Astrocyte of the cerebellum (primary cell): ENCODE data around the gene S100A5.

ENCODE experiments used
- DNase-seq: peaks from one replicate; pipeline ENCODE4 v3.0.0-alpha.2; 2011; ENCODE audit warnings: low read depth
- H3K4me3 ChIP-seq: 2 replicates; pipeline ENCODE4 v1.5.1; 2011; ENCODE audit warnings: mild to moderate bottlenecking, low read depth, low read length, moderate library complexity
- in situ Hi-C: cut with HindIII; loops from 2 replicates; pipeline ENCODE4 v1.10.0; 2017; ENCODE audit warnings: low sequenced_read_pairs
- TF ChIP-seq, protein P1 (sequence below): IDR thresholded peaks from 2 replicates; pipeline ENCODE4 v1.5.1; 2012; ENCODE audit warnings: low read length, low read depth, moderate library complexity, mild to moderate bottlenecking; ENCODE audit errors: missing control alignments

Gene S100A5

DNA sequence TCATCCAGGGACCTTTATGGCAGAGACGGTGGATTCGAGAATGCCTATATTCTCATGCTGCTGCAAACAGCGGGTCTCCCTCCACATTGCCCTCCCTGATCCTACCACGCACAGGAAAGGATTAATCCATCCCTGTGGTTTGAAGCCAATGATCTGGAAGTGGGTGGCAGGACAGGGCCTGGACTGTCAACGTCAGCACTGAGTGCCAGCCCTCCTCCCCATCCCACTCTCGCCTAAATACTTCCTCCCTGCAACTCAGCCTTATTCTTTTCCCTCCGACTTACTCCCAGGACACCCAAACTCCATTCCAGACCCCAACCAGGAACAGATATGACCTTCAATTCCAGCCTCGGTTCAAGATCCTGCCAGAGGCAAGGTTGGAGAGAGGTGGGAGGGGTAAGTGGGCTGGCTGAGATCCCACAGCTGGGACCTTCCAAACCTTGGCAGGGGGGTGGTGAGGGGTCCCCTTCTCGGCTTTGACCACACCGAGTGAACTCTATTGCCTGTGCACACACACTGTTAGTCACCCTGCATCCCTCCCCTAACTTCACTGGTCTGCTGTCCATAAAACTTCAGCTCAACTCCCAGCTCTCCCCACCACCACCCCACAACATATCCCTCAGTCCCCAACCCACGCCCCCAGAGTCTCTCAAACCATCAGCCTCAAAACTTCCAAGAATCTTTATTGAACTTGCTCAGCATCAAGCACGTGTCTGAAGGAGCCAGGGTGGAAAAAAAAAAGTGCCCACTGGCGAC lies 2.4 kb upstream of the S100A5 start:
- H3K4me3 ChIP-seq, result no peak overlapping the region
- in situ Hi-C loops, result no loop called here
- DNase-seq, result no peak
- TF ChIP-seq, protein P1, sequence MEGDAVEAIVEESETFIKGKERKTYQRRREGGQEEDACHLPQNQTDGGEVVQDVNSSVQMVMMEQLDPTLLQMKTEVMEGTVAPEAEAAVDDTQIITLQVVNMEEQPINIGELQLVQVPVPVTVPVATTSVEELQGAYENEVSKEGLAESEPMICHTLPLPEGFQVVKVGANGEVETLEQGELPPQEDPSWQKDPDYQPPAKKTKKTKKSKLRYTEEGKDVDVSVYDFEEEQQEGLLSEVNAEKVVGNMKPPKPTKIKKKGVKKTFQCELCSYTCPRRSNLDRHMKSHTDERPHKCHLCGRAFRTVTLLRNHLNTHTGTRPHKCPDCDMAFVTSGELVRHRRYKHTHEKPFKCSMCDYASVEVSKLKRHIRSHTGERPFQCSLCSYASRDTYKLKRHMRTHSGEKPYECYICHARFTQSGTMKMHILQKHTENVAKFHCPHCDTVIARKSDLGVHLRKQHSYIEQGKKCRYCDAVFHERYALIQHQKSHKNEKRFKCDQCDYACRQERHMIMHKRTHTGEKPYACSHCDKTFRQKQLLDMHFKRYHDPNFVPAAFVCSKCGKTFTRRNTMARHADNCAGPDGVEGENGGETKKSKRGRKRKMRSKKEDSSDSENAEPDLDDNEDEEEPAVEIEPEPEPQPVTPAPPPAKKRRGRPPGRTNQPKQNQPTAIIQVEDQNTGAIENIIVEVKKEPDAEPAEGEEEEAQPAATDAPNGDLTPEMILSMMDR, result no peak

DNA sequence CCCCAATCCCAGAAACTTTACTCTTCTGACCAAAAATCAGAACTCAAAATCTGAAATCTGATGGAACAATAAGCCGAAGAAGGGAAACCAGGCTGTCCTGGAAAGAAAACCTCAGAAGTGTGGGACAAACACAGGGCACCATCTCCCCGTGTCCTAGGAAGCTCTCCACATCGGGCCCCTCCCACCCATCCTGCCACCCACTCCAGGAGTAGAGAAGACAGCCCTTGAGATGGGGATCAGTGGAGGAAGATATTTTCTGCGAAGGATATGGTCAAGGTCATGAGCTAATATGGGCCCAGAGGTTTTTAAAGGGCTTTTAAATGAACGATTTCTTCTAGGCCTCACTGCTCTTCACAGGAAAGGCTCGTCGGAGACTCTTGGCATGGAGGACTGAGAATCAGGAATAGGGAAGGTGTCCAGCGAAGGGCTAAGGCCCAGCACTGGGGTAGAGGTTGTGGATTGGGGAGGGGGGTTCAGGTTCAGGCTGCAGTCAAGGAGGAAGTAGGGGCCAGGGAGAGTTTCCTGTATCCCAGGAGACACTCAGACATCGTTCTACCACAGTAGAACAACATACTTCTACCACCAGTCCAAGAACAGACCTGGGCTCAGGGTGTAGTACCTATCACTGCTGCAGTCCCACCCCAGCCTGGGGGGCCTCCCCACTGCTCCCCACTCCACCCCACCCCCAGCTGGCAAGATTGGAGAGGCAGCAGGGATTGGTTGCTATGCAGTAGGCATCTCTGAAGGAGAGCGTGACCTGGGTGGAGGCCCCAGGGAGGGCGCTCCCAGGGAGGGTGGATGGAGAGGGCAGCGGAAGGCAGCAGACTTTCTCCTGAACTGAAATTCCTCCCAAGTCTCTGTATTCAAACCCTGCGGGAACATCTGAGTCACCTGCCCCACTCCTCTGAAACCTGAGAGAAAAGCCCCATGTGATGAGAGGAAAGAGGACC lies 1.2 kb upstream of the S100A5 start:
- H3K4me3 ChIP-seq, result no peak overlapping the region
- TF ChIP-seq, protein P1, result no peak
- DNase-seq, result no peak
- in situ Hi-C loops, result no loop called here

DNA sequence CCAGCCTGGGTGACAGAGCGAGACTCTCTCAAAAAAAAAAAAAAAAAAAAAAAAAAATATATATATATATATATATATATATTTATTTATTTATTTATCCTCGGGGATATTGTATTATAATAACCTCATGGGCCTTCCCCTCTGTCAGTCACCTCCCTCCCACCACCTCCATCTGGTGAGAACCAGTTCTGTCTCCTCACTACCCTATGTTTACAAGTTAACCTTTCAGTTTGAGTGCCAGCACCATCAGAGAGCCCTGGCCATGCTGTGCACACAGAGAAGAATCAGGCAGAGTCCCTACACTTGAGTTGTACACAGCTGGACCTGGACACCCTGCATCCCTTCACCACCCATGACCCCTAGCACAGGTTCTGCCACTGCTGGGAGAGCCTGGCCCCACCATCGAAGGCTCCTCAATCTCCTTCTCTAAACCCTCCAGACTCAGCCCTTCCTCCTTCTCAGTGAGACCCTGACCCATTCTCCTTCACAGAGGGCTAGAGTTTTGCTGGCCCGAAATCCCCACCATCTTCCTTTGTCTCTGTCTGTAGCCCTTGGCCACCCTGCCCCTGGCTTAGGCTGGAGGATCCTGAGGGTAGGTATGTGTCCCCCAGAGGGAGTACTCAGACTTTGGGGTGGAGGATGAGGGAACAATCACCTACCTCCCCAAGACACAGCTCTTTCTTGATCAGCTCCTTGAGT lies 1.2 kb downstream of the S100A5 start:
- in situ Hi-C loops, result no loop called here

DNA sequence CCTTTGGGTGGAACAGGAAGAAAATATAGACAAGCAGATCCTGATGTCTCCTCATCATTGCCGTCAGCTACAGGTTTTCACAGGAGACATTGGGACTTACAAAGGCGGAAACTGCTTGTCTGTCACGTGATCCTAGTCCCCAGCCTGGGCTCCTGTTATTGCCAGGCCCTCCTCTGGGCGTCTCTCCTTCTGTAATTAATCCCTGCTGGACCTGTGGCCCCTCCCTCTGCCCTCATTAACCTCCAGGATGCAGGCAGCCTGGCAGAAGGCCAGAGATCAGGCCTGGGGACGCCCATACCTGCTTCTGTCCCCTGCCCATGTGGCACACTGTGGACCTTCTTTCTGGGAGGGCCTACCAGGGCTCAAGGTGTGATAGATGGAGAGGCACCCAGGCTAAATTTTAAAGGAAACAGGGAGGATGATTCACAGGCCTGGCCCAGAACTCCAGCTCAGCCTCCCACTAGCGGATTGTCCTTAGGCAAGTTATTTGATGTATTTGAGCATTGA lies 2.4 kb downstream of the S100A5 start:
- no peak for DNase-seq
- in situ Hi-C loops, result no loop called here
- TF ChIP-seq, protein P1, result no peak
- no peak overlapping the region for H3K4me3 ChIP-seq

More for the DNA sequence above, 1.2 kb downstream of the S100A5 start:
- DNase-seq, result no peak
- no peak overlapping the region for H3K4me3 ChIP-seq
- TF ChIP-seq, protein P1, result no peak

DNA sequence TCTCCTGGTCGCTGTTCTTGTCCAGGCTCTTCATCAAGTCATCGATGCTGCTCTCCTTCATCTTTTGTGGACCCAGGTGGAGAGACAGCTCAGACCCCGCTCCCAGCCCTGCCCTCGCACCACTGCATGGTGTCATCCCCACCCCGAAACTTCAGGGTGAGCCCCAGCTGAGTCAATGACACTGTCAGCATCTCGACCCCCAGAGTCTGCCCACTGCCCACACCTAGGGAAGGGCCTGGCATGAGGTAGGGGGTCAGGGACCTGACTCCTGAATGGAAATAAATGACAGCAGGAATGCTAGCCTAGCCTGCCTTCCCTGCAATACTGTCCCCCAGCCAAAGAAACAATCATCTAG lies 3.4 kb downstream of the S100A5 start:
- H3K4me3 ChIP-seq, result no peak overlapping the region
- no peak for DNase-seq
- TF ChIP-seq, protein P1, result no peak
- in situ Hi-C loops, result no loop called here

DNA sequence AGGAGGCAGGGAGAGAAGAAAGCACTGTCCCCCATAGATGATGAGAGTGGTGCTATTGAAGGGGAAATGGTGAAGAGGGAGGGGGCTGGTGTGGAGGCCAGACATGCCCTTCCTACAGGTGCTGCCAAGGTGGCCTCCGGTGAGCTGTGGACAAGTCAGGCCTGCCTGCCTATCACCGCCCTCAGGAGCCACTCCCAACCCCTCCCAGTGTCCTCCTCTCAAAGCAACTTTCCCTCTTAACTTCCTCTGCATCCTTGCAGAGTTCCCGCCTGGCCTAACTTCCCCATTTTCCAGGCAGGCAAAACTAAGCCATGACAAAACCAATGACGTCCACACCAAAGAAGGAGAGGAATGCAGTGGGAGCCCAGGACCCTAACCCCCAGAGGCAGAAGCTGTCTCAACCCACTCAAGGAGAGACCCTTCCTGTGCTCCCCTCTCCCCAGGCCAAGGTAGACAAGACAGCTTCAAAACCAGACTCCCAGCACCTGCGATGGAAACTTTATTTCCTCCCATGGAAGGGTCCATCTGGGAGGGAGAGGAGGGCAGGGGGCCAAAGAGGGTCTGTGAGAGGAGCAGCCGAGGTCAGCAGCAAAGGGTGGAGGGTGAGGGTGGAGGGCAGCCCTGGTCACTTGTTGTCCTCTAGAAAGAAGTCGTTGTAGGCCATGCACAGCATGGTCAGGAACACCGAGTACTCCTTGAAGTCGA lies 3.9 kb downstream of the S100A5 start:
- H3K4me3 ChIP-seq, result peak overlapping the region; percentile 82

More for the DNA sequence above, 3.9 kb downstream of the S100A5 start:
- TF ChIP-seq, protein P1, result no peak
- in situ Hi-C loops, result no loop called here
- DNase-seq, result no peak
